Activated CD4-positive, CD25-positive, alpha-beta regulatory T cell treated with anti-CD3 and anti-CD28 coated beads, Interleukin-2, amount 50 U/mL, for 72 hours (primary cell): ENCODE data around the gene RESP18.
A peak's percentile ranks its signal among the peaks of the same experiment; 100 is the strongest.
"Not testable (repeated sequence)": the region's sequence is repeated elsewhere in the genome, so short reads cannot be mapped to it uniquely, and the experiment has no call there.

Source experiments
- DNase-seq: peaks from one replicate; pipeline ENCODE4 v3.0.0; 2021

Gene RESP18

DNA sequence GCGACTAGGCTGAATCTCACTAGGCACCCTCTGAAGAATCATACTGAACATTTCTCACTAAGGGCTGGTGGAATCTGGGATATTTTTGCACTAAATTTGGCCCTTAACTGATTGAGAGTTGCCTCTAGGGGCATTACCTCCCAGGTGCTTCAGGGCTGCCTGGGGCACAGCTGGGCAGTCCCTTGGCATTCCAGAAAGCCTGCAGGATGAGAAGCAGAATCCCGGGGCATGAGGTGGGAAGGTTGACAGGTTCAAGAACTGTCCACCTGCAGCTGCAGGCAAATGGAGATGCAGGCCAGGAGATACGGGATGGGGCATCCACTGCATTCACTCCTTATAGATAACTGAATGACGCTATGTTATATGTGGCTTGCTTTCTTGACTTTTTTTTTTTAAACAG, 7.4 kb downstream of the RESP18 start:
- no peak for DNase-seq

DNA sequence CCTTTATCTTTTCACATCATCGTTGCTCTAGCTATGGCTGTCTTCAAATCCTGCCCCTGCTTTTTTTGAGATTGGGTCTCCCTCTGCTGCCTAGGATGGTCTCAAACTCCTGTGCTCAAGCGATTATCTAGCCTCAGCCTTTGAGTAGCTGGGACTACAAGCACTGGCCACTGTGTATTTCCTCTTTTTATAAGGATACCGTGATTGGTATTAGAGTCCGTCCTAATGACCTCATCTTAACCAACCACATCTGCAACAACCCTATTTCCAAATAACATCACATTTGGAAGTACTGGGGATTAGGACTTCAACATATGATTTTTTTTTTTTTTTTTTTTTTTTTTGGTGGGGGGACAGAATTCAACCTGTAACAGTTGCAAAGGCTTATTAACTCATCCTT, 9.1 kb downstream of the RESP18 start:
- DNase-seq: no peak

DNA sequence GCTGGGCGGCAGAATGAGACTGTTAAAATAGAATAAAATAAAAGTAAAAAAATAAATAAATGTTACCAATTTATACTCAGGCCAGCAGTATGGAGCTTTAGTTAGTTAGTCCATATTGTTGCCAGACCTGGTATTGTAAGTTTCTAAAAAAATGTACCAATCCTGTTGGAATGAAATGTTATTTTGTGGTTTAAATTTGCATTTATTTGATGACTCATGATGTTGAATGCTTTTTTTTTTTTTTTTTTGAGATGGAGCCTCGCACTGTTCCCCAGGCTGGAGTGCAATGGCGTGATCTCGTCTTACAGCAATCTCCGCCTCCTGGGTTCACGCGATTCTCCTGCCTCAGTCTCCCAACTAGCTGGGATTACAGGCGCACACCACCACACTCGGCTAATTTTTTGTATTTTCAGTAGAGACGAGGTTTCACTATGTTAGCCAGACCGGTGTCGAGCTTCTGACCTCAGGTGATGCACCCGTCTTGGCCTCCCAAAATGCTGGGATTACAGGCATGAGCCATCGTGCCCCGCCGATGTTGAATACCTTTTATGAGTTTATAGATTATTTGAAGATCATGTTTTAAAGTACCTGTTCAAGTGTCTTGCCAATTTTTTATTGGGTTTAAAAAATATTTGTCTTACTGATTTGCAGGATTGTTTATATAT, 17.6 kb downstream of the RESP18 start:
- DNase-seq: no peak

DNA sequence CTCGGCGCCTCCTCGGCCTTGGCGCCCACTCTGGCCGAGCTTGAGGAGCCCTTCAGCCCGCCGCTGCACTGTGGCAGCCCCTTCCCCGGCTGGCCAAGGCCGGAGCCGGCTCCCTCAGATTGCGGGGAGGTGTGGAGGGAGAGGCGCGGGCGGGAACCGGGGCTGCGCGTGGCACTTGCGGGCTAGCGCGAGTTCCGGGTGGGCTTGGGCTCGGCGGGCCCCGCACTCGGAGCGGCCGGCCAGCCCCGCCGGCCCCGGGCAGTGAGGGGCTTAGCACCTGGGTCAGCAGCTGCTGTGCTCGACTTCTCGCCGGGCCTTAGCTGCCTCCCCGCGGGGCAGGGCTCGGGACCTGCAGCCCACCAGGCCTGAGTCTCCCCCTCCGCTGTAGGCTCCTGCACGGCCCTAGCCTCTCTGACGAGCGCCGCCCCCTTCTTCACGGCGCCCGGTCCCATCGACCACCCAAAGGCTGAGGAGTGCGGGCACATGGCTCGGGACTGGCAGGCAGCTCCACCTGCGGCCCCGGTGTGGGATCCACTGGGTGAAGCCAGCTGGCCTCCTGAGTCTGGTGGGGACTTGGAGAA, 19.8 kb downstream of the RESP18 start:
- not testable (repeated sequence) for DNase-seq

DNA sequence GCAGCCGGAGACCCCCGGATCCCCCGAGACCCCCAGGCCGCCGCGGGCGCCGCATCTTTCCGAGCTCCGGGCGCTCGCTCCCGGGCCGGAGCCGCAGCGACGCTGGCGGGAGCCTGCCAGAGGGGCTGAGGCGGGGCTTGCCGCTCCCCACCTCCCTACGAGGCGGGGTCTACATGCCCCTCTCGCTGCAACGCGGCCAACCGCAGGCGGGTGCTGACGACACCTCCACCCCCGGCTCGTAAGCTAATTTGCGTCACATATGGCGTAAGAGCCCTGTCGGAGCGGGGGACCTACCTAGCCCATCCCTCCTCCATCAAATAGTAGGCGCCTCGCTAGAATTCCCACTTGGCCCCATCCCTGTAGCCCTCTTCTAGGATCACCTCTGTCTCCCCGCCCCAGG, 23.3 kb downstream of the RESP18 start, which contains the start of gene PTPRN:
Gene PTPRN, minus strand, starts transcription at position 124 of the 400 bp plus-strand sequence. Its CDS starts 69 bp downstream, at position 55.
- no peak for DNase-seq

DNA sequence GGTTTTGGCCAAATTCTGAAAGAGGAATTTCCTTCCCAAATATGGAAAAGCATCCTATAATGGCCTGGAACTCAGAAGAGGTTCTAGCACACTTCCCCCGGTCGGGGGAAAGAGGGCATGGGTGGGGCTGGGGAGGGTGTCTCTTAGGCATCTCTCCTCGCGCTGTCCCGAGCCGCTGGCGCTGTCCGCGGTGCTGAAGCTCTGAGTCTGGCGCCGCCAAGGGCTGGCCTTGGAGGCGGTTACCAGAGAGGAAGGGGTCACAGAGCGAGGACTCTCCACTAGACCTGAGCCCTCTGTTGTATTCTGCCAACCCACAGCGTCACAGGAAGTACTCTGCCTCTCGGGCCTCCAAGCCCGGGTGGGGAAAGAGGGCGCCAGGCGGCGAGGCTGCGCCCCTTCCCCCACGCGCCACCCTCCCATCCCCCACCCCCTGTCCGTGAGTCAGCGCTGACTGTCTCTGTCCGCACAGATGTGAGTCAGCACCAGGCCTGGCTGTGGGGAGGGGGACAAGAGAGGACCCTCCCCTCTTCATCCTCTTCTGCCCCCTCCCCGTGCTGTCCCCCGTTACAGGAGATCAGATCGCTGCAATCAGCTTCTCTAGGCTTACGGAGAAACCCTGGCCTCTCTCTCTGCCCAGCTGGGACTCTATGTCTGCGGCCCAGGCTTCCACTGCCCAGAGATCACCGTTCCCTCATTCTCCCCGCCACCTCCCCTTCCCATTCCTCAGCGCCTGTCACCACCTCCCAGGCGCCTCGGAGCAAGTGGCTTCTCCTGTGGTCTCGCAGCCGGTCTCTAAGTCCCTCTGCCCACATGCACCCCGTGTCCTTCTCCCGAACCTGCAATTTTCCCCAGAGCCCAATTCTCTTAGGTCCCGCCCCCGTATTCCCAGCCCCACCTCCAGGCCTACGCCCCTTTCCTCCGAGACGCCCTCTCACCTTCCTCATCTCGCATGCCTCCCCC, 24.1 kb downstream of the RESP18 start:
- peak; percentile 74 for DNase-seq

DNA sequence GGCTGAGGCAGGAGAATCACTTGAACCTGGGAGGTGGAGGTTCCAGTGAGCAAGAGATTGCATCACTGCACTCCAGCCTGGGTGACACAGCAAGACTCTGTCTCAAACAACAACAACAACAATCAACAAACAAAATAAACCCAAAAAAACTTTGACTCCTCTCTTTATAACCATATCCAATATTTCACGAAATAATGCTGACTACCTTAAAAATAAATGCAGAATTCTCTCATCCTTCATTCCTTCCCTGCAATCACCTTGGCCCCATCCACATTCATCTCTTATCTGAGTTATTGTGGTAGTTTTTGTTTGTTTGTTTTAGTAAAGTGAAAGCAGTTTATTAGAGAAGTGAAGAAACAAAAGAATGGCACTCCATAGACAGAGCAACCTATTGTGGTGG, 26.5 kb downstream of the RESP18 start:
- no peak for DNase-seq

DNA sequence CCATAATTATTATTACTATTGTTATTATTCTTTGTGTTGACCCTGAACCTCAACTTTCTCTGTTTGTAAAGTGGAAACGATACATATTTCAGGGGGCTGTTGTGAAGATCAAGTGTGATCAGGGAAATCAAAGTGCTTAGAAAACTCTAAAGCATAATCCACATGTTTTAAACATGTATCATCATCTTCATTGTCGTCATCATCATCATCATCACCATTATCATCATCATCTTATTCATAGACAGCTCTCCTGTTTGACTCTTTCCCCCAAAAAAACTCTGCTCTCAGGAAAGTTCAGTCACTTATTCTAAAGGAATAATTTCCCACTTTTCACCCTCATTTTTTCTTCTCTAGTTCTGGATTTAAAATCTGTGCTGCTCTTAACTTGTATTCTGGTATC, 28.3 kb downstream of the RESP18 start:
- no peak for DNase-seq

DNA sequence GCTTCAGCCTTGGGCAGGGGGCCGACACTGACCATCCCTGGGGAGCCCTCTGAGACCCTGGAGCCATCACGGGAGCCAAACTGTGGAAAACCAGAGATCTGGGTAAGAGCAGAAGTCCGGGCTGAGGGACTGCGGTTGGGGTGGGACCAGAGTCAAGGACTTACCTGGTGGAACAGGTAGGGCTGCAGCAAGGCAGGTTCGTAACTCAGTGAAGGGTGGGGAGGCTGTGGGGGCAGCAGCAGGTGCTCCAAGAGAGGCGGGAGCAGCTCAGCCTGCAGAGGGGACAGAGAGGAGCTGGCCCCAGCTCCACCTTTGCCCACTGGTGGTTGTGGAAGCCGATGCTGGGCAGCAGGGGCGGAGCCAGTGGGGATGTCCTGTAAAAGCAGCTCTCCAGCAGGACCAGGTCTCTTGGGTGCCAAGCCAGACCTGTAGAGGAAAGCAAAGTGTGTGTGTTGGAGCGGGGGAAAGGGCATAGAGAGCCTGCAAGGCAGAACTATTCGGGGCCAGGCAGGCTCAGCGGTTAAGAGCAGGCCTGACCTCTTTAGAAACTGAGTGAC, 30.1 kb downstream of the RESP18 start:
- peak; percentile 17 for DNase-seq

DNA sequence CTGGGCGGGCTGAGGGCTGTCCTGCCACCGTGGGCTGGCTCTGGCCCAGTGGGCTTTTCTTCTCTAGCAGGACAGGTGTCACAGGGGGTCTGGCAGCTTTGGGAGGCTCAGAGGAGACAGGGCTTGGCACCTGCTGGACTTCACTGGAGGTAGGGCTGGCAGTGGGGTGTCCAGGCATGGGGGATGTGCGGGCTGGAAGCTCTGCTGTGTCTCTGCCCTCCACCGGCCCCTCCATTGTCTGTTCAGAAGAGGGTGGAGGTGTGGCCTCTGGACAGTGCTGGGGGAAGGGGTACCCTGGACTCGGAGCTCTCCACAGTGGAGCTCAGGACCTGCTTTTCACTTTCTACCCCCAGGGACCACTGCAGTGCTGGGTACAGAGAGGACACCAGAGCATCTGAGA, 32.5 kb downstream of the RESP18 start:
- peak; percentile 17 for DNase-seq

DNA sequence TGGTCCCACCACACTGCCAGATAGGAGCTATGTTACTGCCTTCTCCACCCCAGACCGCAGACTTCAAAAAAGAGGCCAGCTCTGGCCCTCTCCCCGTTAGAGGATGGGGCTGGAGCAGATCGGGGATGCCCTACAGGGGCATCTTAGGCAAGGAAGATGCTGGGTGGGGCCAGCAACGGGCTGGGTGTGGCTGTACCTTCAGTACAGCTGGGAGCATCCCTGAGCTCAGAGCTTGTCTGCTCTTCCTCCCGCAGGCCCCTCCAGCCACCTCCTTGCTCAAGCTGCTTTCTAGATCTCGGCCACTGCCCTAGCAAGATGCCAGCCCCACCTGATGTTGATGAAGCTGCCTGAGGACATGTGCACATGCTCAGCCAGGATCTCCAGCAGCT, 33.2 kb downstream of the RESP18 start:
- DNase-seq: no peak

DNA sequence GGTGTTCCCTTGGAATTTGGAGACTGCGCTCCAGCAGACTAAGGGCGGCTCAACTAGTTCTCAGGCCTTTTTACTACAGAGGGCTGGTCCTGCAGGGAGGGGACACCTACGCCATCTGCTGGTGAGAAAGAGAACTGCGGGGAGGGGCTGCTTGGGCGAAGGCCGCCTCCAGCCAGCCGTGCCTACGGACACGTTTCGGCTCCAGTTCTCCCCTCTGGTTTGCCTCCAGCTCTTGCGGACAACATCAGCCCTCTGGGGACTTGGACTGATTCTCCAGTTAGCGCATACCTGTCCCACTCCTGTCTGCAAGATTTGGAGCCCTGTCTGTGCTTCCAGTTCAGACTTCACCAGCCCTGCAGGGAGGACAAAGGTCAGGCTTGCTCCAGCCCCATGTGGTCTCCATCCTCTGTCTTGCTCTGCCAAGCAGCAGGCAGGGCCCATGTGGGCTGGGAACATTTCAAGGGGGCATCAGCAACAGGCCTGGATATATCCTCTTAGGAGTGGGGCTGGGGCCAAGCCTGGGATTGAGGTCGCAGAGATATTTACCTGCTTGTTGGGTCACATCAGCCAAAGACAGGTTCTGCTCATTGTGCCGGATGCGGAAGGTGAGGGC, 33.7 kb downstream of the RESP18 start:
- peak; percentile 96 for DNase-seq

DNA sequence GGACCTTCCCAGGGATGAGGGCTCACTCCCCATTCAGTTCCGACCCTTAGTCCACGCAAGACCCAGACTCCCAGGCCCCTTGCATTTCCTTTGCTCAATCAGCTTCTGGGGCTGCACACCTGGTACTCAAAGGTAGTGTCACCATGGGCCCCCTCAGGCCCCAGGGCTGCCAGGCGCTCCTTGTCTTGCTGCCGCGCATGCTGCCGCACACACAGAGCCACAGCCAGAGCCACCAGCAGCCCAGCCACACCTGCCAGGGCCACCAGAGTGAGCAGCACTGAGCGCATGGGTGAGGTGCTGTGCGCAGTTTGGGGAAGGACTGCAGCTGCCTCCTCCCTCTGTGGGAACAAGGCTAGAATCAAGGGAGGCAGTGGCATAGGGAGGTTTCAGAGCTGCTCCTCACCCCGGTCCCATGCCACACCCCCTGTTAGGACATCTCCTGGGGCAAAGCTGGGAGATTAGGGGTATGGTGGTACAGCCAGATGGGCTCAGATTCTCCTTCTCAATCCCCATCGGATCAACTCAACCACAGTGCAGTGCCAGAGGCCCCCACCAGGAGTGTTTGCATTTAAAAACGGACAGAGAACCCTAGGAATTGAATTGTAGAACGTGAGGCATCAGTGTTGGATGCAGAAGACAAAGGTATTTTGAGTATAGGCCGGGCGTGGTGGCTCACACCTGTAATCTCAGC, 34.6 kb downstream of the RESP18 start:
- DNase-seq: no peak

DNA sequence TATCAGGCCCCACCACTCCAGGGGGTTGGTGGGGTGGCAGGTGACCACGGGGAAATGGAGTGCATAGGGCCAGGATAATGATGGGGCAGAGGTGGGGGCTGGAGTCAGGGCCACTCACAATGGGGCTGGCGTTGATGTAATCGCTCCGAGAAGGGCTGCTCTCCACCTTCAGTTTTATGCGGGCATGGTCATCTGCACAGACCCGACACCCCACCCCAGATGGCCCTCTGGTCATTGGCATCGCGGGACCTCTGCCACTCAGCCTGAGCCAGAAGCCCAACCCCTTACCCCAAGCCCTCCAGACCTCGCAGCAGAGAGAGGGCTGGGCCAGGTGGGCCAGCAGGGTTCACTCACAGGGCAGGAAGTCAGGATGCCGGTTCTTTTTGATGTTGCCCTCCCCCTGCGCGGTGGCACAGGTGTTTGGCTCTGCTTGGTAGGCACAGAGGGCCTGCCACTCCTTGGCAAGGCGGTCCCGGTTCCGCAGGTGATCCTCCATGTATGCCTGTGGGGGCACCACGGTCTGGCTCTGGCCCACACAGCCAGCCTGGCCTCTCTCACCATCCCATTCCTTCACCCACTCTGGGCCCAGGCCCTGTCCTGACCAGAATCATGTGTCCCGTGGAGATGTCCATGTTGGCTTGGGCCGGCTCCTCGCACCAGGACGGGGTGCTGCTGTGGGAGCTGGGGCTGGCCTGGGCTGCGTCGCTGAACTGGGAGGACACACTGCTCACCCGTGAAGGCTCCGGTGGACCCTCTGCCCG, 35.7 kb downstream of the RESP18 start:
- peak; percentile 30 for DNase-seq

DNA sequence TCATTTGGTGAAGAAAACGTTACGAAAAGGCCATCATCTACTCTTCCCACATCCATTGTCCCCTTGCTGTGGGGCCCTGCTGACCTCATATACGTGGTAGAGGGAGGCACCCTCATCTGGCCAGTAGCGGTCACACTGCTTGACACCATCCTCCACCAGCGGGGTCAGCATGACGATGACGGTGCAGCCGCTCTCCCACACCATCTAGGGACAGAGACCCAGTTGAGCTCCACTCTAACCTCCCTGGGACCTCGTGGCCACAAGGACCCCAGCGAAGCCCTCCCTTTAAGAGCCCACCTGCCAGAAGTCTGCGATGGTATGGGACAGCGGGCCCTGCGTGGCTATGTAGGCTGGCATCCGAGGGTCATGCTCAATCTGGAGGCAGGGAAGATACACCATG, 36.4 kb downstream of the RESP18 start:
- peak; percentile 26 for DNase-seq

DNA sequence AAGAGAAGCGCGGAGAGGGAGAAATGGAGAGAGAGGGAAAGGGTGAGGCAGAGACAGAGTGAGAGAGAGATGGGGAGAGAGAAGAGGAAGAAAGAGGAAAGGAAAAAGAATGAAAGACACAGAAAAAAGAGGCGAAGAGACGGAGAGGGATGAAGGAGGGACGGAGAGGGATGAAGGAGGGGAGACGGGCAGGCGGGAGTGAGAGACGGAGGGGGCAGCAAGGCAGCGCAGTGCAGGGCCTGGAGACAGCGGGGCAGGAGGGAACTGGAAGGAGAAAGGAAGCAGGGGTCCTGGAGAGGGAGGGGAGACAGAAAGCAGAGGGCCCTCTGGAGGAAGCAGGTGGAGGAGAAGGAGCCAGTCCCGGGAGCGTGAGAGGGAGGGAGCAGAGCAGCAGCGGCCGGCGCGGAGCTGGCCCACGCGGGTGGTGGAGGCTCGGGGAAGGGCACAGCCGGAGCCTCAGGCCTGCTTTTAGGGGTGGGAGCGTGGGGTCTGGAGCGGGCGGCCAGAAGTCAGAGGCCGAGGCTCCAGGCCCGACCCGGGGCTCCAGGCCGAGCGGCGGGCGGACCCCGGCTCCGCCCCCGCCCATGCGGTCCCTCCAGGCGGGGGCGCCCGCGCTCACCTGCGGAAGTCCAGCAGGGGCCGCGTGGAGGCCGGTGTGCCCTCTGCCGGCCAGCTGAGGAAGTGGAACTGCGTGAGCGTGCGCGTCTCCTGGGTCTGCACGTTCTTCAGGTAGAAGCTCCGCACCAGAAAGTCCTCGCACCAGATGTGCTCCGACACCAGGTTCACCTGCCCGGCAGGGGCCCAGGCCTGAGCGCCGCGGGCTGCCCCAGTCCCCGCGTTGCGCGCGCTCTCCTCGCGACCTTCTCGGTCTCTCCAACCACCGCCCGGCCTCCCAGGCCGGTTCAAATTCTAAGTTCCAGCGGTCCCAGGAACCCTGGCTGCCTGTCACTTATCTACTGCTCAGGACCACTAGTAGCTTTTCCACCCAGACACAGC, 37.9 kb downstream of the RESP18 start:
- DNase-seq: peak; percentile 93

DNA sequence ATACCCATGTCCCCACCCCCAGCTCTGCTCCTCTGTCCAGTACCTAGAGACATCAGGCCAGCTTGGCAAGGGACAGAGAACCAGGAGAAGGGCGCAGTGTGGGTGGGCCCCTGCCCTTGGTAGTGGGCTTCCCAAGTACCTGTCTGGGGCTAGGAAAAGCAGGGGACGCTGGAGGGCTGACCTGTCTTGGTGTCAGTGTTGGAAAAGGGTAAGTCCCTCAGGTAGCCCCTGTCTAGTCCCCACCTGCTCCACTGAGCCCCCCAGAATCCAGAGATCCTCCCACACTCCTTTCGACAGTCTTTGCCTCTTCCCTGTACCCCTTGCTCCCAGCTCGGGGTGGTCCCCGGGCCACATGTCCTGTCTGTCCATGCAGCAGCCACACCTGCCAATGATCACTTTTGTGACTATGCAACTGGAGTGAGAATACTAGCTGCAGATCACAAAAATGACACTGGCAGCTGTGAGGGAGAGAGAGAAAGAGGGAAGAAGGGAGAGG, 38.8 kb downstream of the RESP18 start:
- DNase-seq: peak; percentile 30

DNA sequence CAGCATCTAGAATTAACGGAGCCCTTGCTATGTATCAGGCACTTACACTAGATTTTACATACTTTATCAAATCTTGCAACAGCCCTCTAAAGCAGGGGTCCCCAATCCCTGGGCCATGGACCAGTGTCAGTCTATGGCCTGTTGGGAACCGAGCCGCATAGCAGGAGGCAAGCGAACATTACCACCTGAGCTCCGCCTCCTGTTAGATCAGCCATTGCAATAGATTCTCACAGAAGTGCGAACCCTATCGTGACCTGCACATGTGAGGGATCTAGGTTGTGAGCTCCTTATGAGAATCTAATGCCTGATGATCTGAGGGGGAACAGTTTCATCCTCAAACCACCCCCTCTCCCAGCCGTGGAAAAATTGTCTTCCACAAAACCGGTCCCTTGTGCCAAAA, 39.9 kb downstream of the RESP18 start:
- peak; percentile 24 for DNase-seq

DNA sequence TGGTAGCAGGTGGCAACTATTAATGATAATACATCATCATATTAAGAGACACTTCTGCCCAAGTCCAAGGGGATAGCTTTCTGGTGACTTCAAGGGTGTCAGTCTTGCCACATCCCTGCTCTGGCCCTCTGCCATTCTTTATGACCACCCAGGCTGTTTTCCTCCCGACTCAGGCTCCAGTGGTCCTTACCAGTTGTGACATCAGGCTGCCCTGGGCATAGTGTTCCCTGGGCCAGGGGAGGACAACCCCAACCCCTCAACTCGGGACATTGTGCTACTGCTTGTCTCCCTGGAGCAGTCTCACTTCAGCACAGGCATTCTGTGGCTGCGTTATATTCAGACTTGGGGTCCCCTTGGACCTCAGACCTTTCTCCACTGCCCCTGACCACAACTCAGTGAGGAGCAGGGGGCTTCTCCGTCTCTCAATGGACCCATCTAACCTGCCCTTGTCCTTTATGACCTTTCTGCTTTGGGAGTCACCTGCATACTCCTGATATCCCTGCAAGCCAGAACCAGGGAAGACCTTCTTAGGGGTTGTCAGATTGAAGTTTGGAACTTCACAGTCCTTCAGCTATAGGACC, 40.5 kb downstream of the RESP18 start:
- no peak for DNase-seq

DNA sequence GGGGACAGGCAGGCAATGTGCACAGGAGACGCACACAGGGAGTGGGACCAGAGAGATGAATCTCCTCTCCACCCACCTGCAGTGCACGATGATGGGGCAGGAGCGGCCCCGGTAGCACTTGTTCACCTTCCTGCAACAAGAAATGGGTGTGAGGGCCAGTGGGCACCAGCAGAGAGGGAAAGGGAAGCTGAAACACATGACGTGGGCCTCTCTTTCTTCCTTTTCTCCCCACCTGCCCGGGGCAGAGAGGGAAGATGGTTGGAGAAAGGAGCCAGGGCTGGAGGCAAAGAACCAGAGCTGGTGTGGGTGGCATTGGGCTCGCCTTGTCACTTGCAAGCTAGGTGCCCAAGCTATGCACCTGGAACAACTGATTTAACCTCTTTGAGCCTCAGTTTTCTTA, 41.1 kb downstream of the RESP18 start:
- DNase-seq: no peak
